Neutrophil (primary cell): ENCODE results near the gene ZFPM1.

Experiments used
- H3K27ac ChIP-seq: fragments of 200-600 bp; sonication (generic); 2 replicates; pipeline ENCODE4 v1.5.1; 2016; ENCODE audit warnings: mild to moderate bottlenecking, moderate library complexity
- H3K27me3 ChIP-seq: fragments of 200-600 bp; sonication (generic); 2 replicates; pipeline ENCODE4 v1.6.0; 2016; ENCODE audit warnings: mild to moderate bottlenecking
- H3K36me3 ChIP-seq: fragments of 200-600 bp; sonication (generic); 2 replicates; pipeline ENCODE4 v1.5.1; 2017
- H3K4me1 ChIP-seq, 2 experiments: fragments of 200-600 bp in 1 of 2; sonication (generic) in 1 of 2; 1 replicate in 1 of 2; 2 replicates in 1 of 2; pipeline versions ENCODE4 v1.5.1 to v1.6.1; 2013 to 2016; ENCODE audit warnings: low read depth in 1 of 2, low read length in 1 of 2, mild to moderate bottlenecking in 1 of 2, moderate library complexity in 1 of 2; ENCODE audit not compliant: control insufficient read depth in 1 of 2, insufficient read depth in 1 of 2
- H3K4me3 ChIP-seq, 2 experiments: fragments of 200-600 bp in 1 of 2; sonication (generic) in 1 of 2; 1 replicate in 1 of 2; 2 replicates in 1 of 2; pipeline ENCODE4 v1.5.1; 2013 to 2016; ENCODE audit warnings: low read depth in 1 of 2, low read length in 1 of 2, mild to moderate bottlenecking in 1 of 2, moderate library complexity in 1 of 2
- H3K9me3 ChIP-seq: fragments of 200-600 bp; sonication (generic); 2 replicates; pipeline ENCODE4 v1.5.1; 2016
- TF ChIP-seq, protein P1 (sequence below): fragments of 200-600 bp; sonication (generic); IDR thresholded peaks from 2 replicates; pipeline ENCODE4 v1.5.1; 2016; ENCODE audit warnings: antibody characterized with exemption

Gene ZFPM1

DNA sequence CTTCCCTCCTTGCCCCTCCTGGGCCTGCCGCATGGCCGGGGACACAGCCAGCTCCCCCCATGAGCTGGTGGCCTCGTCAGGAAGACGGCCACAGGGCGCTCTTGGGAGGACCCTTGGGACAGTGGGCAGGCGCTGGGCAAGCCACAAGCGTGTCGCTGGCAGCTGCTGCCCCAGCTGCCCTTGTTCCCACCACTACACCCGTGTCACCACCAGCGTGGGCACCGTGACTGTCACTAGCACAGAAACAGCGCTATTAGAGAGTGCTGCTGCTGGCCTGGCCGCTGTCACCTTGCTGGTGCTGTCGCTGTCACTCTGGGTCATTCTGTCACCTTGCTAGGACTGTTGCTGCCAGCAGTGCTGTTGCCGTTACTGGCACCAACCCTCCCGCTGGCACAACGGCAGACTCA, 47.2 kb downstream of the ZFPM1 start:
- TF ChIP-seq, protein P1, sequence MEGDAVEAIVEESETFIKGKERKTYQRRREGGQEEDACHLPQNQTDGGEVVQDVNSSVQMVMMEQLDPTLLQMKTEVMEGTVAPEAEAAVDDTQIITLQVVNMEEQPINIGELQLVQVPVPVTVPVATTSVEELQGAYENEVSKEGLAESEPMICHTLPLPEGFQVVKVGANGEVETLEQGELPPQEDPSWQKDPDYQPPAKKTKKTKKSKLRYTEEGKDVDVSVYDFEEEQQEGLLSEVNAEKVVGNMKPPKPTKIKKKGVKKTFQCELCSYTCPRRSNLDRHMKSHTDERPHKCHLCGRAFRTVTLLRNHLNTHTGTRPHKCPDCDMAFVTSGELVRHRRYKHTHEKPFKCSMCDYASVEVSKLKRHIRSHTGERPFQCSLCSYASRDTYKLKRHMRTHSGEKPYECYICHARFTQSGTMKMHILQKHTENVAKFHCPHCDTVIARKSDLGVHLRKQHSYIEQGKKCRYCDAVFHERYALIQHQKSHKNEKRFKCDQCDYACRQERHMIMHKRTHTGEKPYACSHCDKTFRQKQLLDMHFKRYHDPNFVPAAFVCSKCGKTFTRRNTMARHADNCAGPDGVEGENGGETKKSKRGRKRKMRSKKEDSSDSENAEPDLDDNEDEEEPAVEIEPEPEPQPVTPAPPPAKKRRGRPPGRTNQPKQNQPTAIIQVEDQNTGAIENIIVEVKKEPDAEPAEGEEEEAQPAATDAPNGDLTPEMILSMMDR: no peak
- Histone ChIP-seq H3K36me3 (no peaks in the 10 kb centered on the region), H3K27ac (no peak overlapping the region)

DNA sequence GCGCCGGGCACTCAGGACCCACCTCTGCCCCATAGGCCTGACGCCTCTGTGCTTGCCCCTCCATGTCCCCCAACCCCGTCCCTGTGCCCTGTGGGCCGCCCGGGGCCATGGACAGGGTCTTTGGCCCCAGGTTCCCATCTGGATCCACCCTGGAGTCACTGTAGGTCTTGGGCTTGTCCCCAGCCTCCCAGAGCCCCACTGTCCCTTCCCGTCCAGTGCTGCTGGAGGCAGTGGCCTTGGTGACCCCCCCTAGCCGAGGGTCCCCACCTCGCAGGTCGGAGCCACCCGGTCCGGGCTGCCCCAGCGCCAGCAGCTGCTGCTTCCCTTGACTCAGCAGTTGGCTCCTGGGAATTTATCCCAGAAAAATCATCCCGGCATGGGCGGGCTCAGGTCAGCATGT, 49.3 kb downstream of the ZFPM1 start:
- TF ChIP-seq, protein P1: no peak
- Histone ChIP-seq H3K36me3 (no peaks in the 10 kb centered on the region), H3K4me1 (no peaks in the 10 kb centered on the region), H3K9me3 (no peaks in the 10 kb centered on the region), H3K27me3 (peaks cover 20% of the 10 kb centered on the region), H3K27ac (no peak overlapping the region), H3K4me3 (no peak overlapping the region)

More for the DNA sequence above, 47.2 kb downstream of the ZFPM1 start:
- Histone ChIP-seq H3K9me3 (no peaks in the 10 kb centered on the region), H3K4me3 (no peak overlapping the region), H3K4me1 (no peaks in the 10 kb centered on the region), H3K27me3 (peaks cover 20% of the 10 kb centered on the region)

DNA sequence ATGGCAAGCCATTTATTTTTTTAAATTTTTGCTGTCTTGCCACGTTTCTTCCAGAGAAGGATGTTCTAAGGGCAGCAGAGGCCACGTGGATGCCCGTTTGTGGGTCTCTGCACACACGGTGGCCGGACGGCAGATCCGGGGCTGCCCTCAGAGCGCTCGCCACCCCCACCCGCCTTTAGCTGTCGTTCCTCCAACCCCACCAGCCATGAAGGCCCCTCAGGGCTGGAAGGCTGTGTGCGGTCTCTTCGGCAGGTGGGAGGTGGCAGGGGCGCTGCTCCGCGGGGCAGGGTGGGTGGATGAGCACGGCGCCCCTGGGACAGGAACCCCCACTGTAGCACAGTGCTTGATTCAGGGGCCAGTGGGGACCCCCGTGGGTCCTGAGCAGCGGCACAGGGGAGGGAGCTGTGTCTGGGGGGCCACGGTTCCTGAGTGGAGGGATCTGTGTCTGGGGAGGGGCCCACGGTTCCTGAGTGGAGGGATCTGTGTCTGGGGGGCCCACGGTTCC, 49.7 kb downstream of the ZFPM1 start:
- no peak overlapping the region for H3K4me3 ChIP-seq
- no peaks in the 10 kb centered on the region for H3K36me3 ChIP-seq
- H3K27ac ChIP-seq: no peak overlapping the region
- H3K27me3 ChIP-seq: peaks cover 20% of the 10 kb centered on the region
- no peaks in the 10 kb centered on the region for H3K4me1 ChIP-seq
- H3K9me3 ChIP-seq: no peaks in the 10 kb centered on the region
- TF ChIP-seq, protein P1: no peak

DNA sequence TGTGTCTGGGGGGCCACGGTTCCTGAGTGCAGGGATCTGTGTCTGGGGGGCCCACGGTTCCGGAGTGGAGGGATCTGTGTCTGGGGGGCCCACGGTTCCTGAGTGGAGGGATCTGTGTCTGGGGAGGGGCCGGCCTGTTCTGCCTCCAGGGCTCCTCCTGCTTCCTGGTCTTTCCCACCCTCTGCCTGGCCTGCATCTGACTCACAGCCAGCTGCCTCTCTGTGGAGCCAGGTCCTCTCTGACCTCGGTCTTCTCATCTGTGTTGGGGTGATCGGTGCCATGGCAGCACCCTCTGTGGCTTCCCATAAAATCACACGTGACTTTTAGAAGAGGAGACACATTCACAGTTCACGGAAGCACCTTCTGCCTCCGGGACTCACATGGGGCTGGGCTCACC, 50.3 kb downstream of the ZFPM1 start:
- H3K4me1 ChIP-seq: no peaks in the 10 kb centered on the region
- no peak overlapping the region for H3K4me3 ChIP-seq
- no peaks in the 10 kb centered on the region for H3K9me3 ChIP-seq
- H3K27me3 ChIP-seq: peaks cover 20% of the 10 kb centered on the region
- H3K27ac ChIP-seq: no peak overlapping the region
- H3K36me3 ChIP-seq: no peaks in the 10 kb centered on the region
- TF ChIP-seq, protein P1: no peak

DNA sequence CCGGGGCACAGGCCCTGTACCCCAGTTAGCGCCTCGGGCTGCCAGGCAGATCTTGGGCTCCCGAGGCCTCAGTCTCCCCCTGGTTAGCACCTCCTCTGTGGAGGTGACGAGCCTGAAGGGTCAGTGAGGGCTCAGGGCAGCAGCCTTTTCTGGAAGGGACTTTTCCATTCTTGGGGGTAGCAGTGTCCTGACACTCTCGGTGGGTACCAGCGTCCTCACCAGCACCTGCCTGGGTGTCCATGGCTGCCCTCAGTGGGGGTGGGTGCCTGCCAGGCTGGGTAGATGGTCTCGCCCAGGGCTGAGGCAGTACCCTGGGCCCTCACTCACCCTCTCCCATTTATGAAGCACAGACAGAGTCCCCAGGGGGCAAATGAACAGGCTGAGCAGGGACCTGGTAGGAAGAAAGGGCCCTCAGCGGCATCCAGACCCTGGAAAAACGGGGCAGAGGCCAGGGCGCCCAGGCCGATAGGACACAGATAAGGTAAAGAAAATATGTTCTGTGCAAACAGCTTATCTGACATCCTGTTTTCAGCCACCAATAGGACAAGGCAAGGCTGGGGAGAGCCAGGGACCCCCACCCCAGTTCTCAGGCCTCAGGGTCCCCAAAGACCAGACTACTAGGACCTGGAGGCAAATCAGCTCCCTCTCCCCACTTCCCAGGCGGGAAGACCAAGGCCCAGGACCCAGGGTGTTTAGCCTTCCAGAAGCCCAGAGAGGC, 50.9 kb downstream of the ZFPM1 start:
- Histone ChIP-seq H3K27me3 (peaks cover 18% of the 10 kb centered on the region), H3K27ac (no peak overlapping the region), H3K9me3 (no peaks in the 10 kb centered on the region), H3K36me3 (no peaks in the 10 kb centered on the region), H3K4me1 (no peaks in the 10 kb centered on the region), H3K4me3 (no peak overlapping the region)
- TF ChIP-seq, protein P1: no peak
